ENCODE data around the gene CALHM2. TPM values are rescaled to one million over a fixed set of nuclear protein-coding genes. Genes with fewer than 3 reads are reported as not detected.

CALHM2 gene
- total RNA-seq (2021; ENCODE audit: unreplicated experiment) (5.9 TPM), Bru-seq, nascent RNA (percentile 39 among the genes with signal in this experiment), BruChase-seq, experiment 1, labeled RNA remaining after a 2-hour chase (percentile 42 among the genes with signal in this experiment), BruChase-seq, experiment 2, labeled RNA remaining after a 6-hour chase (percentile 40 among the genes with signal in this experiment)
- 9.9 TPM for polyA plus RNA-seq (2012; ENCODE audit: insufficient read length)
- long read RNA-seq, partial matches to known transcripts = 3 of 7 reads
- long read RNA-seq, other reads (novel, unspliced or antisense) = 3 of 7 reads

- Histone ChIP-seq H3K27me3 (ENCODE audit: control insufficient read depth, insufficient read depth, low read length) (no peaks in the 10 kb centered on the region), H3K9me3 (ENCODE audit: control insufficient read depth, insufficient read depth, low read depth, low read length) (no peaks in the 10 kb centered on the region), H3K27ac (ENCODE audit: low read length) (peak within 1 kb of the TSS; percentile 62), H3K36me3 (ENCODE audit: control insufficient read depth, insufficient read depth, low read length) (peaks cover 5% of the 10 kb centered on the region; the same call in 1 of the 2 replicates), H3K4me3 (ENCODE audit: low read depth in 2 of 2, low read length in 2 of 2) (peak within 1 kb of the TSS; percentile 34 to 46), H3K4me1 (ENCODE audit: control insufficient read depth, insufficient read depth, low read length) (peaks cover 17% of the 10 kb centered on the region)
- ATAC-seq = peak; percentile 63
- ChIA-PET CTCF (no interaction called here), POLR2A (interaction anchor here (0.6 to 0.7 kb wide), 2 partner anchors 195 to 290 kb away, joined by 4 to 15 read pairs; no protein-coding TSS in a partner anchor)
- no peak for DNase-seq (ENCODE audit: low read depth, low spot score)
- TF ChIP-seq POLR2AphosphoS5 (IDR thresholded peaks at IDR 0.05; ENCODE audit: low read depth, low read length) (no peak), REST (IDR thresholded peaks at IDR 0.05; ENCODE audit: insufficient read depth in 1 of 2, low read depth in 2 of 2, low read length in 1 of 2) (no peak), SIN3A (IDR thresholded peaks at IDR 0.05; ENCODE audit: borderline replicate concordance, insufficient read depth, low read depth, low read length) (no peak), TCF7L2 (IDR thresholded peaks at IDR 0.05; ENCODE audit: low read depth, low read length) (no peak), CTCF (IDR thresholded peaks at IDR 0.05) (no peak)
- BruUV-seq (replicated peaks) = no TSS peak
- in situ Hi-C loops (cut with HindIII; ENCODE audit: low pct_unique_long_range_greater_than_20kb, low sequenced_read_pairs) (no loop called here), intact Hi-C loops (cut with micrococcal nuclease; ENCODE audit: unreplicated experiment) (no loop called here)
Measured at GRCh38 chr10:103451831-103452505, at the start of gene CALHM2. CALHM2 (minus strand) TSS chr10:103452370; CDS start chr10:103449941, 2,429 bp downstream.

GRCh38 chr10:103501186-103501585, 49.0 kb upstream of the CALHM2 start:
- POLR2A ChIA-PET = no interaction called here
- Histone ChIP-seq H3K27ac (ENCODE audit: low read length) (no peak overlapping the region), H3K27me3 (ENCODE audit: control insufficient read depth, insufficient read depth, low read length) (peaks cover 17% of the 10 kb centered on the region), H3K9me3 (ENCODE audit: control insufficient read depth, insufficient read depth, low read depth, low read length) (no peaks in the 10 kb centered on the region), H3K4me1 (ENCODE audit: control insufficient read depth, insufficient read depth, low read length) (peaks cover 4% of the 10 kb centered on the region; the same call in 1 of the 2 replicates), H3K36me3 (ENCODE audit: control insufficient read depth, insufficient read depth, low read length) (no peaks in the 10 kb centered on the region), H3K4me3 (ENCODE audit: low read depth in 2 of 2, low read length in 2 of 2) (no peak overlapping the region)
- BruUV-seq (replicated peaks) = no TSS peak
- no peak for TF ChIP-seq POLR2AphosphoS5 (IDR thresholded peaks at IDR 0.05; ENCODE audit: low read depth, low read length)
- no peak for TF ChIP-seq REST (IDR thresholded peaks at IDR 0.05; ENCODE audit: insufficient read depth in 1 of 2, low read depth in 2 of 2, low read length in 1 of 2)
- no peak for TF ChIP-seq CTCF (IDR thresholded peaks at IDR 0.05)
- TF ChIP-seq SIN3A (IDR thresholded peaks at IDR 0.05; ENCODE audit: borderline replicate concordance, insufficient read depth, low read depth, low read length) = no peak
- no peak for TF ChIP-seq TCF7L2 (IDR thresholded peaks at IDR 0.05; ENCODE audit: low read depth, low read length)
- DNase-seq (ENCODE audit: low read depth, low spot score) (no peak), ATAC-seq (no peak)
- in situ Hi-C loops (cut with HindIII; ENCODE audit: low pct_unique_long_range_greater_than_20kb, low sequenced_read_pairs) (no loop called here), intact Hi-C loops (cut with micrococcal nuclease; ENCODE audit: unreplicated experiment) (no loop called here)
- CTCF ChIA-PET = no interaction called here

All from Panc1 (cell line).